ENCODE measurements around the gene AUH. TPM values are rescaled to one million over a fixed set of nuclear protein-coding genes. Genes with fewer than 3 reads are reported as not detected.

Gene AUH
- total and polyA plus RNA-seq, 2 donors (not counting 1 experiment from before 2014, with no cell fraction given) = 5.2 to 29.1 TPM

DNA sequence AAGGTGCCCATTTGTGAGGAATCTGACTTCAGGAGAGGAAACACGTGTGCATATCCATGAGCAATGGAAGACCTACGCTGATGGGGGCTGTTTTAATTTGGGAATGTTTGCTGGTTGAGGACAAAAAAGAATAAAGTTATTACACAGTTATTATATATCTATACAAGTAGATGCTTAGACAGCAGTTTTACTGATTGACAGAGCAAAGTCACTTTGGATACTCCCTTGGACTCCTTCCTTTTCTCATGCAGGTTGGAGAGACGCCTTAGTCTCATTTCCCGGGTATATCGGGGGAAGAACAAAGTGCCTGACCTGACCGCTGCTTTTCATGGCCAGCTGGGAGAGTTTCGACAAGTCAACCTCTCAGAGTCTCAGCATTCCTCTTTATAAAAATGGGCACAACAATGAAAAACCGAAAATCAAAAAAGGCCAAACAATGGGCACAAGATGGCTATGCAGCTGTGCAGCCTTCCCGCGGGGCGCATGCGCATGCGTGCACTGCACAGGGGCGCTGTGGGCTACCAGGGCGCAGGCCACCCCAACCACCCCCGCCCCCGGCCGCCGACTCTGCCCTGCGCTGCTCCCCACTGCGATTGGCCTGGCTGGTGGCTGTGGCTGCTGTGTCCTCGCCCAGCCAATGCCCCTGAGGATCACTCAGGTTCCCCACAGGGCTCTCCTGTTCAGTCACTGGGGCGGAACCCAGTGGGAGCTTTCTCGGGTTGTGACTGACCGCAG, 43.8 kb upstream of the AUH start:
- no peak for TF ChIP-seq EZH2 (IDR thresholded peaks at IDR 0.05; ENCODE audit: borderline replicate concordance, insufficient read depth, low read depth, low read length, poor library complexity, severe bottlenecking)
- TF ChIP-seq CTCF (IDR thresholded peaks at IDR 0.05) = no peak
- H3K9ac ChIP-seq (ENCODE audit: low read length) = no peak overlapping the region
- ChIA-PET CTCF (no interaction called here), POLR2A (no interaction called here)
- Mint-ChIP-seq H3K27me3 (peaks cover 12% of the 10 kb centered on the region), H3K9me3 (ENCODE audit: insufficient read depth) (no peaks in the 10 kb centered on the region), H3K4me3 (no peak overlapping the region), H3K27ac (no peak overlapping the region), H3K4me1 (peaks cover 6% of the 10 kb centered on the region)
- no peak overlapping the region for H3K27ac ChIP-seq (ENCODE audit: low read length in 2 of 2)
- peaks cover 0 to 9% of the 10 kb centered on the region in 2 experiments for H3K36me3 ChIP-seq (replicated peaks in 1 of 2; ENCODE audit: control extremely low read depth in 1 of 2, control insufficient read depth in 1 of 2, extremely low read depth in 1 of 2, insufficient read depth in 2 of 2, low read length in 1 of 2)
- H4K20me1 ChIP-seq (ENCODE audit: control insufficient read depth, insufficient read depth, low read length, poor library complexity, severe bottlenecking) = no peaks in the 10 kb centered on the region
- peaks cover under 1 to 8% of the 10 kb centered on the region in 2 donors for H3K4me1 ChIP-seq (ENCODE audit: control insufficient read depth in 2 of 2, insufficient read depth in 2 of 2, low read length in 2 of 2)
- WGBS (ENCODE audit: insufficient coverage) = 97% methylated on average over 21 of the region's 25 CpGs
- H3K4me3 ChIP-seq (ENCODE audit: control extremely low read depth in 1 of 5, extremely low read depth in 1 of 5, insufficient read depth in 1 of 5, low read depth in 2 of 5, low read length in 4 of 5) = no peak overlapping the region
- no peak for DNase-seq
- no peaks in the 10 kb centered on the region for H3K79me2 ChIP-seq (ENCODE audit: control insufficient read depth, insufficient read depth, low read length)
- ATAC-seq (ENCODE audit: low read depth) = no peak
- H3K4me2 ChIP-seq (replicated peaks; ENCODE audit: low read depth, low read length, poor library complexity, severe bottlenecking) = no peak overlapping the region
- H3K9me3 ChIP-seq (ENCODE audit: control extremely low read depth in 1 of 3, control insufficient read depth in 2 of 3, insufficient read depth in 1 of 3, low read length in 2 of 3) = no peaks in the 10 kb centered on the region
- no peaks in the 10 kb centered on the region for H3K27me3 ChIP-seq (replicated peaks in 1 of 4; ENCODE audit: control extremely low read depth in 1 of 4, control insufficient read depth in 3 of 4, insufficient read depth in 4 of 4, low read length in 3 of 4)
- intact Hi-C loops (cut with micrococcal nuclease) = no loop called here
- H2AFZ ChIP-seq (ENCODE audit: insufficient read depth, low read depth, low read length, poor library complexity, severe bottlenecking) = no peak overlapping the region

Data from B cell (primary cell).